IPS-NIHi7 (cell line): ENCODE data around the gene ATG14.

Experiments used
- DNase-seq: peaks from one replicate; pipeline ENCODE4 v3.0.0; 2012; ENCODE audit warnings: mixed read lengths; ENCODE audit errors: extremely low spot score

The ATG14 gene

GRCh38 chr14:55317542-55318306 is 93.9 kb downstream of the ATG14 start:
- DNase-seq, result no peak

GRCh38 chr14:55316564-55316963 is 95.1 kb downstream of the ATG14 start:
- no peak for DNase-seq
